H4 (cell line): Measurements from ENCODE around the gene KRTAP10-4. TPM values are rescaled to one million over a fixed set of nuclear protein-coding genes. Genes with fewer than 3 reads are reported as not detected.

ENCODE experiments used
- DNase-seq: peaks from one replicate; pipeline ENCODE4 v3.0.0-alpha.2; 2015; ENCODE audit warnings: low spot score
- total RNA-seq: library from RNA; depleted of rRNA; stranded (reverse); fragments of >200 nt; shearing (Covaris generic); gene quantifications from 2 replicates; pipeline ENCODE4 v1.2.3, GENCODE V29; 2014; rRNA removed

KRTAP10-4 gene
- total RNA-seq, 1 experiment from 2014 or later, result not detected

- DNase-seq, result no peak
These were observed 41.9 kb downstream of the KRTAP10-4 start for GRCh38 chr21:44615466-44615865.

DNA sequence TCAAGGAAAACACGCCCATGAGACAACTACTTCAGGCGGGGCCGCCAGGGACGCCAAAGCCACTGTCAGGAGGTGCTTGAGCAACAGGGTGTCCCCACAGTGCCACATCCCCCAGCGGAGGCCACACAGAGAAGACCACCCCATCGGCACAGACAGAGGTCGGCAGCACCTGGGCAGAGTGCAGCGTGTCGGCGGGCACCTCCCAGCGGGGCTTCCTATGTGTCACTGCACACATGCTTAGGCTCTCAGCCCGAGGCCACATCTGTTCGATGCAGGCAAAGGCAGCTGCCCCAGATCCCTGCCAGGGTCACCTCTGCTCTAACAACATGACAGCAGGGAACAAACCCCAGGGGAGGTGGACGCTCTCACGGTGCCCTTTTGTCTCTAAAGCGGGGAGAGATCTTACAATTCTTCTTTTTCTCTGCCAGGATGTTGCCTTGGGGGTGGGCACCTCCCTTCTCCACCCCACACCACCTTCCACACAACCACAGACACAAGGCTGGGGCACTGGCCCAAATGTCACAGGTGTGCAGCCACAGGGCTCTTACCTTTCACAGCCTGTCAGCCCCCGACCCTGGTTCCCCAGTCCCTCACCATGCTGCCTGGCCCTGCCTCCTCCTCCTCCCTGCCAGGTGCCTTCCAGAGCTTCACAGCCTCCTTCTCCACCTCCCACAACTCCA is 42.5 kb downstream of the KRTAP10-4 start:
- DNase-seq, result no peak

GRCh38 chr21:44616591-44616926 is 43.0 kb downstream of the KRTAP10-4 start:
- no peak for DNase-seq

GRCh38 chr21:44617071-44617501 is 43.6 kb downstream of the KRTAP10-4 start:
- DNase-seq, result no peak

DNA sequence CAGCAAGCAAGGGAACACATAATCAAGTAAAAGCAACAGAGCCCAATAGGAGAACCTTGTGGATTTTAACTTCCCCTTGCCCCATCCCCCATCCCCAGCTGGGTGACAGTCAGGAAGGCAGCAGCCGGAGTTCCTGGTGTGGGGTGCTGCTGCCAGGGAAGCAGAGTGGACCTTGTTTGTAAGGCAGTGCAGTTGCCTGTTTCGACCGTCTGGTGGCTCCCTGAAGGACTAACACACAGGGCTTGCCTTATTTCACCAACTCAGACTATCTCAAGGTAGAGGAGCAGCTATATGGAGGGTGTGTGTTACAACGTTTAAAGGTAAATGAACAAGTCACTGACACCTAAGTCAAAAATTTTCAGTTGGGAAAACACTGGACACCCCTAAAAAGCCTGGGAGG is 45.0 kb downstream of the KRTAP10-4 start:
- DNase-seq, result no peak

DNA sequence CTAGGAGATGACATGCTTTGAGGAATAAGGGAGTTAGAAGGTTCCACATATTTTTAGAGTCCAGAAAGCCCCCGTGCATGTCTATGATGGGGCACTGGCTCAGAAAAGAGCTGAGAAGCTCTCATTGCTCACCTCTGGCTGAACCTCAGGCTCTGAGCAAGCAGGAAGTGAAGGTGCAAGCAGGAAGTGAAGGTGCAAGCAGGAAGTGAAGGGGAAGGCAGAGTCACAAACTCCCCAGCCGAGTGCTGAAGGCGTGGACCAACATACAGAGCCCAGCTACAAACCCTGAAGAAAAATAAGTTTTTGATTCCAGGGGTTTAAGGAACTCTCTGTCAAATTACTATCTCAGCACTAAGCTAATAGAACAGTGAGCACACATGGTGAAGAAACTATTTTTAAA is 45.4 kb downstream of the KRTAP10-4 start:
- no peak for DNase-seq

DNA sequence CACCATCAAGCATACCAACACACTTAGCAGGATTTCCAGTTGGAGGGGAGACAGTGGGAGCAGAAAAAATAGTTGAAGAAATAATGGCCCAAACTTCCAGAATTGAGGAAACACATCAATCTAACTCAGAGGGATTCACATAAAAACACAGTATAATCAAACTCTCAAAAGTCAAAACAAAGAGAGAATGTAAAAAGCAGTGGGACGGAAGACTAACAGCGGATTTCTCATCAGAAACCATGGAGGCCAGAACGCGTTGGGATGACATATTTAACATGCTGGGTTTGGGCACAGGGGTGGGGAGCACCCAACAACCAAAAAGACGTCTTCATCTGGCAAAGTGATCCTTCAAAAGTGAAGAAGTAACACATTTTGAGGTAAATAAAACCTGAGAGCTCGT is 46.4 kb downstream of the KRTAP10-4 start:
- no peak for DNase-seq

DNA sequence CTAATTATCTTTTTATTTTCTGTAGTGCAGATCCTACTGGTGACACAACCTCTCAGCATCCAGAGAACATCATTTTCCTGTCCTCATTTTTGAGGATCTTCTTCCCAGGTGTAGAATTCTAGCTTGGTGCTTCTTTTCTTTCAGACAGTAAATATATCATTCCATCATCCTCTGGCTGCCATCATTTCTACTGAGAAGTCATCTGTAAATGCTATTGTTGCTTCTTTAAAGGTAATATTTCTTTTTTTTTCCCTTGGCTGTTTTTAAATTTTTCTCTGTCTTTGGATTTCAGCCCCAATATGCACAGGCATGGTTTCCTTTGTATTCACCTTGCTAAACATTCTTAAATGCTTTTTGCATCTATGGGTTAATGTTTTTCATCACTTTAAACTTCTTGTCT is 50.0 kb downstream of the KRTAP10-4 start:
- no peak for DNase-seq

Other genes with a start within 250 kb of the KRTAP10-4 start
- 12.6 and 14.7 TPM in 2 replicates for gene CFAP410, start 234.3 kb upstream of the KRTAP10-4 start, total RNA-seq
- 0.76 and 0.89 TPM in 2 replicates for gene TRPM2, start 220.1 kb upstream of the KRTAP10-4 start, total RNA-seq
- 0.37 and 0.52 TPM in 2 replicates for gene LRRC3, start 118.2 kb upstream of the KRTAP10-4 start, total RNA-seq
- not detected in 2 replicates for gene KRTAP10-1, start 33.5 kb upstream of the KRTAP10-4 start, total RNA-seq
- not detected in 2 replicates for gene KRTAP10-2, start 22.2 kb upstream of the KRTAP10-4 start, total RNA-seq
- not detected in 2 replicates for gene KRTAP10-3, start 14.9 kb upstream of the KRTAP10-4 start, total RNA-seq
- gene KRTAP10-5, start 6.9 kb downstream of the KRTAP10-4 start, total RNA-seq, result not detected in 2 replicates
- gene KRTAP10-6, start 18.8 kb downstream of the KRTAP10-4 start, total RNA-seq, result not detected in 2 replicates
- gene KRTAP10-7, start 26.9 kb downstream of the KRTAP10-4 start, total RNA-seq, result not detected in 2 replicates
- gene KRTAP10-8, start 38.4 kb downstream of the KRTAP10-4 start, total RNA-seq, result not detected in 2 replicates
- gene KRTAP10-9, start 53.4 kb downstream of the KRTAP10-4 start, total RNA-seq, result not detected in 2 replicates
- not detected in 2 replicates for gene KRTAP10-10, start 63.6 kb downstream of the KRTAP10-4 start, total RNA-seq
- gene KRTAP10-11, start 72.7 kb downstream of the KRTAP10-4 start, total RNA-seq, result not detected in 2 replicates
- not detected in 2 replicates for gene KRTAP12-4, start 80.9 kb downstream of the KRTAP10-4 start, total RNA-seq
- gene KRTAP12-3, start 84.2 kb downstream of the KRTAP10-4 start, total RNA-seq, result not detected in 2 replicates
- not detected in 2 replicates for gene KRTAP12-2, start 93.2 kb downstream of the KRTAP10-4 start, total RNA-seq
- gene KRTAP12-1, start 108.4 kb downstream of the KRTAP10-4 start, total RNA-seq, result not detected in 2 replicates
- not detected in 2 replicates for gene KRTAP10-12, start 123.4 kb downstream of the KRTAP10-4 start, total RNA-seq
- 0.08 TPM in 1 of 2 replicates, not detected in the other for gene TSPEAR, start 137.8 kb downstream of the KRTAP10-4 start, total RNA-seq
- gene UBE2G2, start 228.1 kb downstream of the KRTAP10-4 start, total RNA-seq, result 55.6 and 68.9 TPM in 2 replicates
- 155 and 177 TPM in 2 replicates for gene SUMO3, start 244.3 kb downstream of the KRTAP10-4 start, total RNA-seq